GM19455 (cell line): ENCODE data around the gene EPHB1.
"Not testable (repeated sequence)": the region's sequence is repeated elsewhere in the genome, so short reads cannot be mapped to it uniquely, and the experiment has no call there.

Source experiments
- ATAC-seq: cut with Tn5 transposase; IDR thresholded peaks from one replicate; pipeline ENCODE4 v1.9.1; 2021; ENCODE audit not compliant: unreplicated experiment

EPHB1 gene

DNA sequence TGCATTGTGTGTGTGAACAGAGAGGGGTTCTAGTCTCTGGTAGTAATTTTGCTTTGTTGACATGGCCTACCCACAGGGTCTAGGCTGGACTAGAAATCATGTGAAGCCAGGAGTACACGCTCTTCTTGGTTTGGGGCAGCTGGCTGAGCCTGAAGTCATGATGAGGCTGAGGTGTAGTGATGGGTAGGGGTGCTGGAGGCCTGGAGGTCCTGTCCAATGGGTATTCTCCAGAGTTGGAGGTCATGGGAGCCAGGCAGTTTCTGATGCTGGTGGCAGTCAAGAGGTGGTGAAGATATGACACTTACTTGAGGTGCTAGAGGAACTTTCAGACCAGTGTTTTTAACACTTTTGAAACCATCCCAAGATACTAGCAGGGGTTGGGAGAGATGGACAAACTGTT, 18.5 kb upstream of the EPHB1 start:
- no peak for ATAC-seq

DNA sequence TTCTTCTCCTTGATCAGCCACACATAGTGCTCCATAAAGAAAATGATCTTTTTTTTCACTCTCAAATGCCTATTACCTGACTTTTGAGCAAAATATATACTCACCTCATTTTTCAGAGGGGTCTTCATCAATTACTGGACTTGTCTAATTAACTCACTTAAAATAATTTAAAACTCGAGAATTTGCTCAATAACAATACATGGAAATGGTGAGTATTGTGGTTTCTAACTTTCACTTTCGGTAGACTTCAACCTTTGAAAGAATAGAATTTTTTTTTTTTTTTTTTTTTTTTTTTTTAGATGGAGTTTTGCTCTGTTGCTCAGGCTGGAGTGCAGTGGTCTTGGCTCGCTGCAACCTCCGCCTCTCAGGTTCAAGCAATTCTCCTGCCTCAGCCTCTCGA, 17.7 kb upstream of the EPHB1 start:
- no peak for ATAC-seq

GRCh38 chr3:134788283-134788682, 6.8 kb upstream of the EPHB1 start:
- not testable (repeated sequence) for ATAC-seq

DNA sequence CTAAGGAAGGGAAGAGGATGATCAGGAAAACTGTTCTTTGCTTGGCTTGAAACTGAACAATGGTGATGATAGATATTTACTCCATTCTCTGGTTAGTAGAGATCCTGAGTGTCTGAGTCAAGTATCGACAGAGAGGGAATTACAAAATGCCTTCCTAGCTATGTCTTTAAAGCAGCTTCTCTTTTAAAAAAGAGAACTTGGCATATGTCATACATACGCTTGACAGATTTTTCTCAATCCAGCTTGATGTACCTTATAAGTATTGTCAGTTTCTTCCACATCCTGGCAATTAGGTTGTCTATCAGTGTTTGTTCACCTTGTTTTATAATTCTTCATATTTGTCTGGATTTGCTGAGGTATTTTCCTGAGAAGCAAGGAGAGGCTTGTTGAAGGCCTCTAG, 5.0 kb upstream of the EPHB1 start:
- no peak for ATAC-seq

- ATAC-seq, result no peak
Observed at GRCh38 chr3:134791992-134792391, 3.1 kb upstream of the EPHB1 start.

GRCh38 chr3:134792700-134793099, 2.4 kb upstream of the EPHB1 start:
- ATAC-seq, result no peak

DNA sequence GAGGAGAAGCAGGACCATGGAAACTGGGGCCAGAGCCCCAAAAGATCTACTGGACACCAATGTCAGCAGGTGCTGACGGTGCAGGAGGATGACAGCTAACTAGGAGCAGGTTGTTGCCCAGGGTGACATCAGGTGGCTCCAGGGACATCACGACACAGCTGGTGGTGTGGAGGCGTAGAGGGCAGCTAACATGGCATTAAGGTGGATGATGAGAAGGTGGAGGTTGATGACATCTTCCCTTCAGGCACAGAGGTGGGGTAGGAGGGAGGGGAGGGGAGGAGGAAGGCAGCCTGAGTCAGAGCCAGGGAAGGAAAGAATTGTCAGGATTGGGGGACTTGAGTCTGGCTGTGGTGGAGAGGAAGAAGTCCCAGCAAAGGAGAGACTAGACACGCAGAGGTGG, 1.5 kb upstream of the EPHB1 start:
- no peak for ATAC-seq

DNA sequence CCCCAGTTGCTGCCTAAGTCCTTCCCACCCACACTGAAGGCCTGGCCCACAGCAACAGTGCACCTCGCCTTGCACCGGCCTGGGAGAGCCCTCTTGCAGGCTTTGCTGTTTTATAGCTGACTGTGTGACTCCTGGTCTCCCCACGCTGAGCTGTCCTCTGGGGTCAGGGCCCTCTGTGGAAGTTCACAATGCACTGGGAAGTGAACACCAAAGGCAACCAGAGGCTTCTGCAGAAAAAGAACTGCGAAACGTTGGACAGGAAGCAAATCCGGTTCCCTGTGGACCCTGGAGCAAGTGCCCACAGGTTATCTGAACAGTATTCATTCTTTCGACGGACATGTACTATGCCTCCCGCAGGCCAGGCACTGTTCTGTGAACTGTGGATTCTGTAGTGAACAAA, 737 bp upstream of the EPHB1 start:
- no peak for ATAC-seq

- no peak for ATAC-seq
Observed at GRCh38 chr3:134795746-134796280, 753 bp downstream of the EPHB1 start.

GRCh38 chr3:134796281-134797056, 1.4 kb downstream of the EPHB1 start:
- no peak for ATAC-seq

DNA sequence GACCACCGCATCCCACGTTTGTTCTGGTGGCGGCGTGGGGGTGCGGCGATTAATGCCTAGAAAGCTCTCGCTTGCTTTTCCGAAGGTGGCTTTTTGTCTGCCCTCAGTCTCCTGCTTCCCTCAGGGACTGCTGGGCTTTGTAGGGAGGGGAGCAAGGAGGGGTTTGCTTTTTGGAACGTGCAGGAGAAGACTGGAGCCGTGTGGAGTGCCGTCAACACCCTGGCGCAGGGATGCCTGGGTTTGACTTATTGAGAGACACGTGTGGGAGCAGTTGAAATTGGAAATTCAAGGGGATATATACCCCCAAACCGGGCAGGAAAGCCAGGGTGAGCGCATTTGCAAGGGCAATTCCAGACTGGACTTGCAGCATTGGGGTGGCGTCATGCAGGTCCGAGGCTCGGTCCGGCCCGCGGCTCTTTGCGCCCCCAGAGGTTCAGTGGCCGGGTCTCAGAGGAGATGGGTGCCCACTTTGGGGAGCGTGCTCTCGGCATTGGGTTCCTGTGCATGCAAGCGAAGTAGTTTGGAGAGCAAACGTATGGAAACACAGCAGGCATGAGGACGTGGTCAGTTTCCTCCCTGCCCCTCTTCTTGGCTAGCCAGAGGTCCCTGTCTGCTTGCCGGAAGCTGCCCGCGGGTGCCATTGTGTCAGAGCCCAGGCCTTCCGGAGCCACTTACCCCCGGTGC, 2.1 kb downstream of the EPHB1 start:
- no peak for ATAC-seq

- ATAC-seq, result no peak
Observed at GRCh38 chr3:134797741-134798451, 2.8 kb downstream of the EPHB1 start.

- no peak for ATAC-seq
Observed at GRCh38 chr3:134798681-134799311, 3.7 kb downstream of the EPHB1 start.

GRCh38 chr3:134799393-134799792, 4.3 kb downstream of the EPHB1 start:
- no peak for ATAC-seq

DNA sequence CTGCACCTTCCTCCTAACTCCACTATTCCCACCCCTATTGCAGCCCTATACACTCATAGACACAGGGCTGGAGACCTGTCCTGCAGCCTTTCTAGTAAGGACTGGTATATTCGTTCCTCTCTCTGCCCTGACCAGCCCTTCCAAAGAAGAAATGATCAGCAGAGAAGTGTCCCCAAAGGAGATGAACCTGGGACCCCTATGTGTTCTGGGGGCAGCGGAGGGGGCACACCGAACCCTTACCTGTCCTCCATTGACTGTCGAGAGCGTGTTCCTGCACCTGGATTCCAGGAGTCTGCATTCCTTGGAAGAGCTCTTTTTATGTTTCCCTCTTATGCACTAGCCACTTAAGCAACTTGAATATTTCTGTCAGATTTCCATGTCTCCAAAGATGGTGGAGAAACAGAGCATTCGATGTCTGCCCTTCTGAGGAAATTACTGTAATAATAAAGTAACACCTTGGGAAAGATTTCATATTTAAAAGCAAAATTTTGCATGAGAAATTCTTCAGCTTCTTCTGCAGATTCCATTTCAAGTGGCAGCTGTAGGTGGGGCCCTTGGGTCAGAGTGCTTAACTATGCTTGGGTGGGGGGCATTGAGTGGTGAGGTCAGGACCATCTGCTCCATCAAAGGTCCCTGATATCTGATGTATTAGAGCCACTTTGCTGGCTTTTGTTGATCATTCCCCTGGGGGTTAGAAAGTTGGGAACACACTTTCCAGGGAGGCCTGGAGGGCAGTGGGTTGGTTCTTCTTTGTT, 6.3 kb downstream of the EPHB1 start:
- no peak for ATAC-seq

DNA sequence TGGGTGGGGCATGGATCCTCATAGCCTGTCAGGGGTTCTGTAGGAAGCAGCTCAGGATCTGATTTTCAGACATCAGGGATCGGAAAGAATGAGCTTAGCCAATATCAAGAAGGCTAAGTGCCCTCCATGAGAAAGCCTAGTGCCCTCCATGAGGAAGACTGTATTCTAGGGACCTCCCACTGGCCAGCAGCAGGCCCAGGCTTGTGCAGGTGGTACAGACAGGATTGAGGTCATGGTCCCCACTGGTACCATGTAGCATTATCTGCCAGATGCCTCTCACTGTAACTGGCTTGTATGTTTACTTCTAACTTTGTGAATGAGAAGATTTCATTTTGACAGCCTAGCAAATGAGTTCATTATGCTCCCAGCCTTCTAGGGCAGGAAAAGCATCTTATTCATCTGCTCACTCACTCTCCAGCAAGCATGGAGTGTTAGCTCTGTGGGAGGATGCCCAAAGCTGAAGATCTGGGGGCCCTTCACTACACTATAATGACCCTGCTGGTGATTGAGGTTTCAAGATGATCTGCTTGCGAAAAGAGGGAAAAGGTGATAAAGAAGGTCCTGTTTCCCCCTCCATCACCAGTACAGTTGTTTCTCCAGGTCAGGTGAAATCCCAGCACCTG, 7.5 kb downstream of the EPHB1 start:
- ATAC-seq, result no peak

DNA sequence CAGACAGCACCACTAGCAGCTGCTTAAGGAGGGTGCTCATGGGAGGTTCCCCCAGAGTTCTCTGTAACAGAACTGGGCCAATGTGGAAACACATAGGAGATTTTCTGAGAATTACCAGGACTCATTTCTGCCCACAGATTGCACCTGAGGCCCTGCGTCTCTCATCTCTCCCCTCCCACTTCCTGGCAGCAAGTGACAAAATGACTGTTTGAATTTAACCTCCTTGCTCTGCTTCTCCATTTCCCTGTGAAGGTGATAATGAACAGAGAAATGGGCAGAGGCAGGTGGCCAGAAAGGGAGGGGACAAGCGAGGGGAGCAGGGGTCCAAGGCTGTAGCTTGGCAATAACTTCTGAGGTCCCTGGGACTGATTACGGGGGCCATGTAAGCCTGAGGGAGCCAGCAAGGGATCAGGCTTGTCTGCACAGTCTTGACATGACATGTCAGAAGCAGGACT, 8.0 kb downstream of the EPHB1 start:
- ATAC-seq, result peak; percentile 57

GRCh38 chr3:134803652-134804051, 8.6 kb downstream of the EPHB1 start:
- no peak for ATAC-seq

GRCh38 chr3:134804508-134805480, 9.7 kb downstream of the EPHB1 start:
- ATAC-seq, result no peak
